HuH-7.5 (cell line): ENCODE results near the gene GCFC2.
"Not testable (repeated sequence)": the region's sequence is repeated elsewhere in the genome, so short reads cannot be mapped to it uniquely, and the experiment has no call there.

Experiments used
- DNase-seq: peaks from one replicate; pipeline ENCODE4 v3.0.0; 2011; ENCODE audit warnings: low spot score

The GCFC2 gene

GRCh38 chr2:75710577-75711253, at the start of gene GCFC2:
Gene GCFC2 (minus strand): TSS chr2:75710915. CDS start chr2:75710855, 60 bp downstream.
- peak; percentile 89 for DNase-seq

- no peak for DNase-seq
These were observed 42.1 kb upstream of the GCFC2 start for GRCh38 chr2:75752828-75753227.

GRCh38 chr2:75751824-75752468, 41.2 kb upstream of the GCFC2 start:
- no peak for DNase-seq

- no peak for DNase-seq
These were observed 40.6 kb upstream of the GCFC2 start for GRCh38 chr2:75751360-75751759.

GRCh38 chr2:75737961-75738360, 27.2 kb upstream of the GCFC2 start:
- no peak for DNase-seq

- DNase-seq, result no peak
These were observed 25.6 kb upstream of the GCFC2 start for GRCh38 chr2:75736276-75736675.

- no peak for DNase-seq
These were observed 19.1 kb upstream of the GCFC2 start for GRCh38 chr2:75729861-75730260.

- DNase-seq, result no peak
These were observed 18.1 kb upstream of the GCFC2 start for GRCh38 chr2:75728614-75729419.

GRCh38 chr2:75722687-75723086, 12.0 kb upstream of the GCFC2 start:
- DNase-seq, result no peak

GRCh38 chr2:75720525-75720924, 9.8 kb upstream of the GCFC2 start:
- DNase-seq, result no peak

GRCh38 chr2:75719616-75720015, 8.9 kb upstream of the GCFC2 start:
- no peak for DNase-seq

- no peak for DNase-seq
These were observed 5.7 kb upstream of the GCFC2 start for GRCh38 chr2:75716406-75716805.

GRCh38 chr2:75711590-75711989, 875 bp upstream of the GCFC2 start:
- DNase-seq, result not testable (repeated sequence)

GRCh38 chr2:75710220-75710576, 517 bp downstream of the GCFC2 start:
- peak; percentile 11 for DNase-seq

GRCh38 chr2:75709297-75709696, 1.4 kb downstream of the GCFC2 start:
- DNase-seq, result no peak

- DNase-seq, result no peak
These were observed 2.8 kb downstream of the GCFC2 start for GRCh38 chr2:75707901-75708300.

GRCh38 chr2:75705921-75706320, 4.8 kb downstream of the GCFC2 start:
- no peak for DNase-seq

- DNase-seq, result no peak
These were observed 7.0 kb downstream of the GCFC2 start for GRCh38 chr2:75703589-75704287.

- DNase-seq, result no peak
These were observed 8.1 kb downstream of the GCFC2 start for GRCh38 chr2:75702593-75702992.

- no peak for DNase-seq
These were observed 11.8 kb downstream of the GCFC2 start for GRCh38 chr2:75698918-75699317.

- DNase-seq, result no peak
These were observed 22.5 kb downstream of the GCFC2 start for GRCh38 chr2:75688196-75688595.

GRCh38 chr2:75683430-75683829, 27.3 kb downstream of the GCFC2 start:
- DNase-seq, result not testable (repeated sequence)
